ENCODE results near the gene NEDD9.

Gene NEDD9

GRCh38 chr6:11242711-11243110 lies 10.2 kb upstream of the NEDD9 start:
- H3K27me3 Mint-ChIP-seq (ENCODE audit: low read depth, poor library complexity) = peaks cover 13% of the 10 kb centered on the region
- peaks cover 4% of the 10 kb centered on the region for H3K9me3 Mint-ChIP-seq
- peaks cover 21% of the 10 kb centered on the region for H3K4me1 Mint-ChIP-seq
- H3K4me3 Mint-ChIP-seq = no peak overlapping the region
- DNase-seq = no peak
- TF ChIP-seq CTCF (IDR thresholded peaks at IDR 0.05) = no peak
- H3K27ac Mint-ChIP-seq = no peak overlapping the region
- H3K36me3 Mint-ChIP-seq (ENCODE audit: low read depth) = no peaks in the 10 kb centered on the region

GRCh38 chr6:11241793-11242201 lies 9.3 kb upstream of the NEDD9 start:
- TF ChIP-seq CTCF (IDR thresholded peaks at IDR 0.05) = peak; percentile 61
- peaks cover 4% of the 10 kb centered on the region for H3K9me3 Mint-ChIP-seq
- no peak overlapping the region for H3K27ac Mint-ChIP-seq
- H3K27me3 Mint-ChIP-seq (ENCODE audit: low read depth, poor library complexity) = peaks cover 13% of the 10 kb centered on the region
- H3K36me3 Mint-ChIP-seq (ENCODE audit: low read depth) = no peaks in the 10 kb centered on the region
- no peak overlapping the region for H3K4me3 Mint-ChIP-seq
- DNase-seq = peak; percentile 67
- H3K4me1 Mint-ChIP-seq = peaks cover 21% of the 10 kb centered on the region

- Mint-ChIP-seq H3K27me3 (ENCODE audit: low read depth, poor library complexity) (peaks cover 13% of the 10 kb centered on the region), H3K4me3 (no peak overlapping the region), H3K27ac (no peak overlapping the region), H3K9me3 (peaks cover 4% of the 10 kb centered on the region), H3K4me1 (peaks cover 25% of the 10 kb centered on the region), H3K36me3 (ENCODE audit: low read depth) (no peaks in the 10 kb centered on the region)
- no peak for TF ChIP-seq CTCF (IDR thresholded peaks at IDR 0.05)
- DNase-seq = no peak
Observed at GRCh38 chr6:11241154-11241792, 8.8 kb upstream of the NEDD9 start.

- Mint-ChIP-seq H3K9me3 (peaks cover 4% of the 10 kb centered on the region), H3K27ac (no peak overlapping the region), H3K27me3 (ENCODE audit: low read depth, poor library complexity) (peaks cover 3% of the 10 kb centered on the region), H3K4me3 (no peak overlapping the region), H3K36me3 (ENCODE audit: low read depth) (no peaks in the 10 kb centered on the region), H3K4me1 (peaks cover 53% of the 10 kb centered on the region)
- DNase-seq = no peak
- no peak for TF ChIP-seq CTCF (IDR thresholded peaks at IDR 0.05)
Observed at GRCh38 chr6:11237956-11238355, 5.5 kb upstream of the NEDD9 start.

GRCh38 chr6:11237428-11237827 lies 5.0 kb upstream of the NEDD9 start:
- Mint-ChIP-seq H3K4me3 (no peak overlapping the region), H3K36me3 (ENCODE audit: low read depth) (no peaks in the 10 kb centered on the region), H3K27ac (no peak overlapping the region), H3K27me3 (ENCODE audit: low read depth, poor library complexity) (no peaks in the 10 kb centered on the region), H3K4me1 (peaks cover 54% of the 10 kb centered on the region), H3K9me3 (peaks cover 4% of the 10 kb centered on the region)
- TF ChIP-seq CTCF (IDR thresholded peaks at IDR 0.05) = no peak
- no peak for DNase-seq

- Mint-ChIP-seq H3K27me3 (ENCODE audit: low read depth, poor library complexity) (no peaks in the 10 kb centered on the region), H3K4me3 (peak overlapping the region; percentile 33), H3K4me1 (peaks cover 55% of the 10 kb centered on the region), H3K9me3 (peaks cover 4% of the 10 kb centered on the region), H3K36me3 (ENCODE audit: low read depth) (no peaks in the 10 kb centered on the region), H3K27ac (no peak overlapping the region)
- no peak for DNase-seq
- no peak for TF ChIP-seq CTCF (IDR thresholded peaks at IDR 0.05)
Observed at GRCh38 chr6:11236915-11237314, 4.4 kb upstream of the NEDD9 start.
